Adrenal gland (tissue), 5 donors: Measurements from ENCODE around the gene DNASE1L2.

Experiments used
- CTCF ChIP-seq, 6 experiments: fragments of 450-650 bp in 4 of 6; fragments of 200-600 bp in 2 of 6; sonication (generic) in 1 of 6; IDR thresholded peaks; 1 replicate in 5 of 6; 2 replicates in 1 of 6; pipeline versions ENCODE4 v1.5.1 to v1.8.0; 2016 to 2021; ENCODE audit warnings: antibody characterized with exemption in 6 of 6, mild to moderate bottlenecking in 2 of 6, moderate library complexity in 1 of 6
- POLR2A ChIP-seq, 2 donors: fragments of 450-650 bp; IDR thresholded peaks; one replicate each; pipeline ENCODE4 v1.6.1; 2017; ENCODE audit warnings: antibody characterized with exemption in 2 of 2, mild to moderate bottlenecking in 2 of 2, moderate library complexity in 1 of 2
- donor health status: DM: no; HTN: no; CAD: no.

- TF ChIP-seq POLR2A (IDR thresholded peaks at IDR 0.05), result no peak
- no peak for TF ChIP-seq CTCF (IDR thresholded peaks at IDR 0.05)
These were observed 46.8 kb downstream of the DNASE1L2 start for GRCh38 chr16:2282866-2283555.
